D721Med (cell line): ENCODE results near the gene ATN1.

Experiments
- DNase-seq: peaks from one replicate; pipeline ENCODE4 v3.0.0; 2011; ENCODE audit warnings: low spot score; ENCODE audit not compliant: insufficient read length
- FAIRE-seq: peaks from 2 replicates; lab custom pipeline; 2011; peaks lifted over from hg19 to GRCh38; lab: Jason Lieb, UNC
- CTCF ChIP-seq: IDR thresholded peaks from 2 replicates; pipeline ENCODE4 v1.5.1; 2012; ENCODE audit warnings: mild to moderate bottlenecking, control low read depth; ENCODE audit not compliant: insufficient read depth; ENCODE audit errors: missing control alignments

The ATN1 gene

GRCh38 chr12:6945613-6946012 is 17.9 kb downstream of the ATN1 start:
- FAIRE-seq (no peak), DNase-seq (no peak)

GRCh38 chr12:6946033-6946919 is 18.5 kb downstream of the ATN1 start:
- no peak for DNase-seq
- FAIRE-seq = no peak
- TF ChIP-seq CTCF = no peak

More at GRCh38 chr12:6945613-6946012, 17.9 kb downstream of the ATN1 start:
- no peak for TF ChIP-seq CTCF

GRCh38 chr12:6946920-6947374 is 19.2 kb downstream of the ATN1 start:
- no peak for TF ChIP-seq CTCF
- no peak for DNase-seq
- no peak for FAIRE-seq

- FAIRE-seq (no peak), DNase-seq (no peak)
- TF ChIP-seq CTCF = no peak
Observed at GRCh38 chr12:6947615-6948014, 19.9 kb downstream of the ATN1 start.

GRCh38 chr12:6948873-6949594 is 21.3 kb downstream of the ATN1 start:
- FAIRE-seq (no peak), DNase-seq (no peak)
- TF ChIP-seq CTCF = no peak

GRCh38 chr12:6950401-6950801 is 22.6 kb downstream of the ATN1 start:
- DNase-seq (no peak), FAIRE-seq (no peak)
- peak; percentile 8 for TF ChIP-seq CTCF
